HepG2 (cell line): ENCODE results near the gene KBTBD3. TPM values are rescaled to one million over a fixed set of nuclear protein-coding genes. Genes with fewer than 3 reads are reported as not detected.

Experiments
- CC2D1A ChIP-seq: sonication (generic); formaldehyde crosslinking; IDR thresholded peaks from 2 replicates; pipeline ENCODE4 v1.8.1; 2023; ENCODE audit warnings: mild to moderate bottlenecking, missing genetic modification reagents
- FOXP1 ChIP-seq, 2 experiments: fragments of 450-650 bp in 1 of 2; IDR thresholded peaks; 2 replicates each; pipeline ENCODE4 v1.6.1; 2017 to 2018; ENCODE audit warnings: antibody characterized with exemption in 1 of 2
- HMG20A ChIP-seq: IDR thresholded peaks from 2 replicates; pipeline ENCODE4 v1.6.1; 2016; ENCODE audit warnings: borderline replicate concordance
- HOXD1 ChIP-seq: sonication (generic); formaldehyde crosslinking; IDR thresholded peaks from 2 replicates; pipeline ENCODE4 v1.5.0; 2020; ENCODE audit warnings: missing genetic modification reagents
- KDM5B ChIP-seq: sonication (generic); formaldehyde crosslinking; IDR thresholded peaks from 2 replicates; pipeline ENCODE4 v1.4.0; 2020; ENCODE audit warnings: missing genetic modification reagents, mild to moderate bottlenecking, borderline replicate concordance
- MED8 ChIP-seq: sonication (generic); formaldehyde crosslinking; IDR thresholded peaks from 2 replicates; pipeline ENCODE4 v1.8.1; 2023; ENCODE audit warnings: mild to moderate bottlenecking, missing genetic modification reagents; ENCODE audit not compliant: insufficient replicate concordance
- PHF20 ChIP-seq: sonication (generic); formaldehyde crosslinking; IDR thresholded peaks from 2 replicates; pipeline ENCODE4 v1.5.0; 2020; ENCODE audit warnings: mild to moderate bottlenecking, missing genetic modification reagents
- ZNF138 ChIP-seq: sonication (generic); formaldehyde crosslinking; IDR thresholded peaks from 2 replicates; pipeline ENCODE4 v1.5.0; 2020; ENCODE audit warnings: mild to moderate bottlenecking, low read depth, missing genetic modification reagents
- ZNF34 ChIP-seq: sonication (generic); formaldehyde crosslinking; IDR thresholded peaks from 2 replicates; pipeline ENCODE4 v1.4.0; 2020; ENCODE audit warnings: mild to moderate bottlenecking, missing genetic modification reagents, borderline replicate concordance
- ZNF441 ChIP-seq: sonication (generic); formaldehyde crosslinking; IDR thresholded peaks from 2 replicates; pipeline ENCODE4 v1.7.0; 2021; ENCODE audit warnings: missing genetic modification reagents, borderline replicate concordance
- polyA plus RNA-seq, 8 experiments: library from polyadenylated mRNA; depleted of rRNA in 3 of 8; stranded (reverse) in 7 of 8; unstranded in 1 of 8; fragments of >200 nt; fragmentation: Illumina TruSeq in 4 of 8; extraction: Trizol in 4 of 8; gene quantifications; 2 replicates each; pipeline versions ENCODE4 v1.2.1 to v1.2.3, GENCODE V29; 2011 to 2016; ENCODE audit warnings: low read depth in 4 of 8, missing spikeins in 1 of 8, mixed read lengths in 1 of 8; ENCODE audit not compliant: insufficient read depth in 1 of 8
- total RNA-seq, 5 experiments: library from RNA; depleted of rRNA; stranded (reverse); fragments of >200 nt; fragmentation: Illumina TruSeq; extraction: Trizol; gene quantifications; 2 replicates each; pipeline ENCODE4 v1.2.3, GENCODE V29; 2016; ENCODE audit warnings: low read depth in 1 of 5
- TF ChIP-seq, protein P1 (sequence below): sonication (generic); formaldehyde crosslinking; IDR thresholded peaks from 2 replicates; pipeline ENCODE4 v1.4.0; 2020; ENCODE audit warnings: missing genetic modification reagents; ENCODE audit errors: not compliant biosample characterization
- TF ChIP-seq, protein P2 (sequence below): sonication (generic); formaldehyde crosslinking; IDR thresholded peaks from 2 replicates; pipeline ENCODE4 v1.4.0; 2020; ENCODE audit warnings: missing genetic modification reagents, borderline replicate concordance
- TF ChIP-seq, protein P3 (sequence below), 2 experiments: fragments of 450-650 bp in 1 of 2; sonication (generic) in 1 of 2; formaldehyde crosslinking in 1 of 2; IDR thresholded peaks; 2 replicates each; pipeline versions ENCODE4 v1.6.1 to v1.8.0; 2016 to 2022; ENCODE audit warnings: antibody characterized with exemption in 1 of 2, mild to moderate bottlenecking in 1 of 2, missing genetic modification reagents in 1 of 2
- TF ChIP-seq, protein P4 (sequence below): sonication (generic); formaldehyde crosslinking; IDR thresholded peaks from 2 replicates; pipeline ENCODE4 v1.5.1; 2020; ENCODE audit warnings: missing genetic modification reagents, mild to moderate bottlenecking, borderline replicate concordance

Gene KBTBD3
- total and polyA plus RNA-seq, 2 of the 13 experiments (the other 11 are each of a cell fraction or from before 2014, with no cell fraction given), result 1.8 to 7.4 TPM

DNA sequence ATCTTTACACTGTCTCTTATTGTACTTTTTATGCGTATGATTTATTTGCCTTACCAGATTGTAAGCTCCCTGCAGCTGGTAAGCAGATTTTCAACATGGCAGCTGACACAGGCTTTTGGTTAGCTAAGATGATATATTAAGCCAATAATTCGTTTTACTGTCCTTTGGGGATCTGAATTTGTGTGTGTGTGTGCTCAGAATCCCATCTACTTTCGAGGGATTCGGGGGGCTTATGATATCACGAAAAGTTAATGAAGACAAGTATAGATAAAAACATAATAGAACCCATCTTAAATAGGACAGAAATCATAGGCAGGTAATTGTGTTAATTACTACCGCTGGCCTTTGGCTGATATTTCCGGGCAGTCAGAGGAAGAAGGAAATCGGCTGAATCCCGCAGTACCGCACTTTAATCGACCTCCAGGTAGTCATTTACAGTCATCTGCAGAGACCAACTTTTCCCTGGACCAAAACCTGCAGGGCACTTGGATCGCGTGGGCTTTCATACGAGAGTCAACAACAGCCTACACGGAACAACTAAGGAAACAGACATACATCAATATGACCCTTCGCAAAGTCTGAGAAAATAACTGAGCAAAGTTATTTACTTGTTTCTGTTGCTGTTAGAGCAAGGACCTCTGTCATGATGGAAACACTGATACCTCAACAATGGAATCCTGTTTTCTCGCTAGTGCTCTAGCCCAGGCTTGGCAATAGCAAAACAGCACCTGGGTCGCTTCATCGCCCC, 802 bp downstream of the KBTBD3 start (continued):
- TF ChIP-seq, protein P1, sequence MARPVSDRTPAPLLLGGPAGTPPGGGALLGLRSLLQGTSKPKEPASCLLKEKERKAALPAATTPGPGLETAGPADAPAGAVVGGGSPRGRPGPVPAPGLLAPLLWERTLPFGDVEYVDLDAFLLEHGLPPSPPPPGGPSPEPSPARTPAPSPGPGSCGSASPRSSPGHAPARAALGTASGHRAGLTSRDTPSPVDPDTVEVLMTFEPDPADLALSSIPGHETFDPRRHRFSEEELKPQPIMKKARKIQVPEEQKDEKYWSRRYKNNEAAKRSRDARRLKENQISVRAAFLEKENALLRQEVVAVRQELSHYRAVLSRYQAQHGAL (CRISPR knock-in tag), result peak; percentile 56
- TF ChIP-seq MED8 (CRISPR knock-in tag) (no peak), PHF20 (CRISPR knock-in tag) (no peak; the same call in 1 of the 2 replicates), HMG20A (CRISPR knock-in tag) (no peak), ZNF441 (CRISPR knock-in tag) (no peak), FOXP1 (IDR thresholded peaks at IDR 0.05) (no peak), FOXP1 (CRISPR knock-in tag; IDR thresholded peaks at IDR 0.05) (0 out of 2 replicates have a peak, but pooled peaks have one; percentile 9), ZNF138 (CRISPR knock-in tag) (no peak; the same call in 1 of the 2 replicates), HOXD1 (CRISPR knock-in tag) (no peak), ZNF34 (CRISPR knock-in tag) (no peak), CC2D1A (no peak), KDM5B (CRISPR knock-in tag) (no peak)
- TF ChIP-seq, protein P2, sequence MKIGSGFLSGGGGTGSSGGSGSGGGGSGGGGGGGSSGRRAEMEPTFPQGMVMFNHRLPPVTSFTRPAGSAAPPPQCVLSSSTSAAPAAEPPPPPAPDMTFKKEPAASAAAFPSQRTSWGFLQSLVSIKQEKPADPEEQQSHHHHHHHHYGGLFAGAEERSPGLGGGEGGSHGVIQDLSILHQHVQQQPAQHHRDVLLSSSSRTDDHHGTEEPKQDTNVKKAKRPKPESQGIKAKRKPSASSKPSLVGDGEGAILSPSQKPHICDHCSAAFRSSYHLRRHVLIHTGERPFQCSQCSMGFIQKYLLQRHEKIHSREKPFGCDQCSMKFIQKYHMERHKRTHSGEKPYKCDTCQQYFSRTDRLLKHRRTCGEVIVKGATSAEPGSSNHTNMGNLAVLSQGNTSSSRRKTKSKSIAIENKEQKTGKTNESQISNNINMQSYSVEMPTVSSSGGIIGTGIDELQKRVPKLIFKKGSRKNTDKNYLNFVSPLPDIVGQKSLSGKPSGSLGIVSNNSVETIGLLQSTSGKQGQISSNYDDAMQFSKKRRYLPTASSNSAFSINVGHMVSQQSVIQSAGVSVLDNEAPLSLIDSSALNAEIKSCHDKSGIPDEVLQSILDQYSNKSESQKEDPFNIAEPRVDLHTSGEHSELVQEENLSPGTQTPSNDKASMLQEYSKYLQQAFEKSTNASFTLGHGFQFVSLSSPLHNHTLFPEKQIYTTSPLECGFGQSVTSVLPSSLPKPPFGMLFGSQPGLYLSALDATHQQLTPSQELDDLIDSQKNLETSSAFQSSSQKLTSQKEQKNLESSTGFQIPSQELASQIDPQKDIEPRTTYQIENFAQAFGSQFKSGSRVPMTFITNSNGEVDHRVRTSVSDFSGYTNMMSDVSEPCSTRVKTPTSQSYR (CRISPR knock-in tag), result no peak
- TF ChIP-seq, protein P3, sequence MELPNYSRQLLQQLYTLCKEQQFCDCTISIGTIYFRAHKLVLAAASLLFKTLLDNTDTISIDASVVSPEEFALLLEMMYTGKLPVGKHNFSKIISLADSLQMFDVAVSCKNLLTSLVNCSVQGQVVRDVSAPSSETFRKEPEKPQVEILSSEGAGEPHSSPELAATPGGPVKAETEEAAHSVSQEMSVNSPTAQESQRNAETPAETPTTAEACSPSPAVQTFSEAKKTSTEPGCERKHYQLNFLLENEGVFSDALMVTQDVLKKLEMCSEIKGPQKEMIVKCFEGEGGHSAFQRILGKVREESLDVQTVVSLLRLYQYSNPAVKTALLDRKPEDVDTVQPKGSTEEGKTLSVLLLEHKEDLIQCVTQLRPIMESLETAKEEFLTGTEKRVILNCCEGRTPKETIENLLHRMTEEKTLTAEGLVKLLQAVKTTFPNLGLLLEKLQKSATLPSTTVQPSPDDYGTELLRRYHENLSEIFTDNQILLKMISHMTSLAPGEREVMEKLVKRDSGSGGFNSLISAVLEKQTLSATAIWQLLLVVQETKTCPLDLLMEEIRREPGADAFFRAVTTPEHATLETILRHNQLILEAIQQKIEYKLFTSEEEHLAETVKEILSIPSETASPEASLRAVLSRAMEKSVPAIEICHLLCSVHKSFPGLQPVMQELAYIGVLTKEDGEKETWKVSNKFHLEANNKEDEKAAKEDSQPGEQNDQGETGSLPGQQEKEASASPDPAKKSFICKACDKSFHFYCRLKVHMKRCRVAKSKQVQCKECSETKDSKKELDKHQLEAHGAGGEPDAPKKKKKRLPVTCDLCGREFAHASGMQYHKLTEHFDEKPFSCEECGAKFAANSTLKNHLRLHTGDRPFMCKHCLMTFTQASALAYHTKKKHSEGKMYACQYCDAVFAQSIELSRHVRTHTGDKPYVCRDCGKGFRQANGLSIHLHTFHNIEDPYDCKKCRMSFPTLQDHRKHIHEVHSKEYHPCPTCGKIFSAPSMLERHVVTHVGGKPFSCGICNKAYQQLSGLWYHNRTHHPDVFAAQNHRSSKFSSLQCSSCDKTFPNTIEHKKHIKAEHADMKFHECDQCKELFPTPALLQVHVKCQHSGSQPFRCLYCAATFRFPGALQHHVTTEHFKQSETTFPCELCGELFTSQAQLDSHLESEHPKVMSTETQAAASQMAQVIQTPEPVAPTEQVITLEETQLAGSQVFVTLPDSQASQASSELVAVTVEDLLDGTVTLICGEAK (IDR thresholded peaks at IDR 0.05), result no peak
- TF ChIP-seq, protein P3 (CRISPR knock-in tag; IDR thresholded peaks at IDR 0.05), result no peak
- TF ChIP-seq, protein P4, sequence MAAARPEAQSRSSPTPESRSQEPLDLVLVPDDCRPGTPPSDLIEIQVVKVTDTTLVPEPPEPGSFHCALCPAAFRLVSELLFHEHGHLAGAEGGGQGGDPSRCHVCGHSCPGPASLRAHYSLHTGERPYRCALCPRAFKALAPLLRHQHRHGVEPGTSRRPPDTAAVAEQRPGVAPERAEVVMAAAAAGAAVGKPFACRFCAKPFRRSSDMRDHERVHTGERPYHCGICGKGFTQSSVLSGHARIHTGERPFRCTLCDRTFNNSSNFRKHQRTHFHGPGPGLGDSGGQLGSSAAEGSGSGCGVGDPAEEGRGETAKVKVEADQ (CRISPR knock-in tag), result no peak
